Hepatocyte (in vitro differentiated cells): Measurements from ENCODE around the gene ABL1. TPM values are rescaled to one million over a fixed set of nuclear protein-coding genes. Genes with fewer than 3 reads are reported as not detected.

ENCODE experiments used
- DNase-seq: peaks from one replicate; pipeline ENCODE4 v3.0.0-alpha.2; 2016; ENCODE audit warnings: low spot score
- H2AFZ ChIP-seq: fragments of 200-600 bp; sonication (generic); 2 replicates; pipeline ENCODE4 v1.6.0; 2016; ENCODE audit warnings: antibody characterized with exemption, mild to moderate bottlenecking
- H3K27ac ChIP-seq: fragments of 200-600 bp; sonication (generic); 2 replicates; pipeline ENCODE4 v1.5.1; 2016; ENCODE audit warnings: mild to moderate bottlenecking
- H3K27me3 ChIP-seq: fragments of 200-600 bp; sonication (generic); 2 replicates; pipeline ENCODE4 v1.6.1; 2016
- H3K36me3 ChIP-seq: fragments of 200-600 bp; sonication (generic); replicated peaks from 2 replicates; pipeline ENCODE4 v1.5.1; 2016; ENCODE audit warnings: low read depth; ENCODE audit not compliant: insufficient read depth
- H3K4me1 ChIP-seq: fragments of 200-600 bp; sonication (generic); 2 replicates; pipeline ENCODE4 v1.5.1; 2016; ENCODE audit warnings: mild to moderate bottlenecking, moderate library complexity; ENCODE audit not compliant: insufficient read depth
- H3K4me2 ChIP-seq: fragments of 200-600 bp; sonication (generic); 2 replicates; pipeline ENCODE4 v1.6.0; 2016
- H3K4me3 ChIP-seq: fragments of 200-600 bp; sonication (generic); 2 replicates; pipeline ENCODE4 v1.5.1; 2016; ENCODE audit warnings: mild to moderate bottlenecking
- H3K79me2 ChIP-seq: fragments of 200-600 bp; sonication (generic); 2 replicates; pipeline ENCODE4 v1.6.0; 2017; ENCODE audit warnings: mild to moderate bottlenecking
- H3K9me2 ChIP-seq: fragments of 200-600 bp; sonication (generic); replicated peaks from 2 replicates; pipeline ENCODE4 v1.6.0; 2017; ENCODE audit warnings: mild to moderate bottlenecking; ENCODE audit not compliant: insufficient read depth
- H3K9me3 ChIP-seq: fragments of 200-600 bp; sonication (generic); 2 replicates; pipeline ENCODE4 v1.5.1; 2016; ENCODE audit warnings: low read depth, mild to moderate bottlenecking
- H4K20me1 ChIP-seq: fragments of 200-600 bp; sonication (generic); 2 replicates; pipeline ENCODE4 v1.6.0; 2016; ENCODE audit warnings: mild to moderate bottlenecking; ENCODE audit not compliant: insufficient read depth, poor library complexity, severe bottlenecking
- CTCF ChIP-seq: fragments of 200-600 bp; sonication (generic); IDR thresholded peaks from 2 replicates; pipeline ENCODE4 v1.5.1; 2016; ENCODE audit warnings: antibody characterized with exemption, mild to moderate bottlenecking; ENCODE audit not compliant: poor library complexity
- EZH2 ChIP-seq: fragments of 200-600 bp; sonication (generic); IDR thresholded peaks from 2 replicates; pipeline ENCODE4 v1.6.1; 2016; ENCODE audit warnings: antibody characterized with exemption, mild to moderate bottlenecking, borderline replicate concordance
- EZH2phosphoT487 ChIP-seq: fragments of 200-600 bp; sonication (generic); IDR thresholded peaks from one replicate; pipeline ENCODE4 v1.6.1; 2018; ENCODE audit warnings: antibody characterized with exemption, mild to moderate bottlenecking, low read depth, moderate library complexity; ENCODE audit not compliant: unreplicated experiment, severe bottlenecking
- WGBS: methylation state at CpG from one replicate; pipeline ENCODE4 v1.1.6; 2016; ENCODE audit warnings: low lambda C conversion rate; ENCODE audit errors: missing lambda C conversion rate; 5-methylcytosine and 5-hydroxymethylcytosine counted together
- polyA plus RNA-seq: library from polyadenylated mRNA; unstranded; fragments of >200 nt; fragmentation: Nextera tagmentation; extraction: Ambion mirVana; gene quantifications from 2 replicates; pipeline ENCODE4 v1.2.1, GENCODE V29; 2016
- total RNA-seq: library from RNA; depleted of rRNA; stranded (reverse); fragments of >200 nt; gene quantifications from 2 replicates; pipeline ENCODE4 v1.2.3, GENCODE V29; 2014

The ABL1 gene
- total and polyA plus RNA-seq, 2 experiments from 2014 or later: 43.2 to 46.6 TPM

GRCh38 chr9:130830231-130830760, 4.8 kb upstream of the ABL1 start:
- peaks cover 21% of the 10 kb centered on the region for H3K4me1 ChIP-seq
- no peaks in the 10 kb centered on the region for H3K27me3 ChIP-seq
- no peak overlapping the region for H3K4me2 ChIP-seq
- no peaks in the 10 kb centered on the region for H3K9me2 ChIP-seq
- no peaks in the 10 kb centered on the region for H3K9me3 ChIP-seq
- 71% methylated on average over 3 of the region's 3 CpGs for WGBS
- H3K79me2 ChIP-seq: peaks cover 78% of the 10 kb centered on the region
- no peak overlapping the region for H3K4me3 ChIP-seq
- H3K36me3 ChIP-seq: no peaks in the 10 kb centered on the region
- no peak for TF ChIP-seq CTCF
- no peak for TF ChIP-seq EZH2
- no peak for TF ChIP-seq EZH2phosphoT487
- no peak overlapping the region for H2AFZ ChIP-seq
- no peak for DNase-seq
- no peaks in the 10 kb centered on the region for H4K20me1 ChIP-seq
- H3K27ac ChIP-seq: no peak overlapping the region

- peaks cover 14% of the 10 kb centered on the region for H3K4me1 ChIP-seq
- TF ChIP-seq CTCF: no peak
- no peak for TF ChIP-seq EZH2phosphoT487
- no peak for TF ChIP-seq EZH2
- H3K27ac ChIP-seq: no peak overlapping the region
- H4K20me1 ChIP-seq: no peaks in the 10 kb centered on the region
- H2AFZ ChIP-seq: no peak overlapping the region
- no peaks in the 10 kb centered on the region for H3K9me2 ChIP-seq
- H3K4me2 ChIP-seq: no peak overlapping the region
- no peaks in the 10 kb centered on the region for H3K27me3 ChIP-seq
- no peak overlapping the region for H3K4me3 ChIP-seq
- peaks cover 81% of the 10 kb centered on the region for H3K79me2 ChIP-seq
- no peak for DNase-seq
- H3K9me3 ChIP-seq: no peaks in the 10 kb centered on the region
- no peaks in the 10 kb centered on the region for H3K36me3 ChIP-seq
These were observed 4.0 kb upstream of the ABL1 start for GRCh38 chr9:130831077-130831476.

- H3K79me2 ChIP-seq: peaks cover 83% of the 10 kb centered on the region
- no peaks in the 10 kb centered on the region for H3K9me3 ChIP-seq
- H3K4me1 ChIP-seq: peaks cover 27% of the 10 kb centered on the region
- peak overlapping the region; percentile 99 for H3K27ac ChIP-seq
- TF ChIP-seq EZH2phosphoT487 (no peak), CTCF (no peak), EZH2 (no peak)
- H2AFZ ChIP-seq: no peak overlapping the region
- peaks cover 15% of the 10 kb centered on the region for H4K20me1 ChIP-seq
- 71% methylated on average over 8 of the region's 8 CpGs for WGBS
- H3K4me3 ChIP-seq: no peak overlapping the region
- DNase-seq: no peak
- H3K36me3 ChIP-seq: no peaks in the 10 kb centered on the region
- H3K27me3 ChIP-seq: no peaks in the 10 kb centered on the region
- peak overlapping the region; percentile 82 for H3K4me2 ChIP-seq
- H3K9me2 ChIP-seq: no peaks in the 10 kb centered on the region
These were observed 1.7 kb upstream of the ABL1 start for GRCh38 chr9:130833031-130833990.
